Prostate gland (tissue), 2 donors: ENCODE measurements around the gene COG4. TPM values are rescaled to one million over a fixed set of nuclear protein-coding genes. Genes with fewer than 3 reads are reported as not detected.

Source experiments
- DNase-seq: peaks from one replicate; pipeline ENCODE4 v3.0.0-alpha.2; 2019; ENCODE audit warnings: low spot score
- H3K27ac ChIP-seq, 2 donors: fragments of 200-600 bp; sonication (generic); 2 replicates each; pipeline ENCODE4 v1.5.1; 2017 to 2019
- H3K27me3 ChIP-seq: fragments of 200-600 bp; sonication (generic); replicated peaks from 2 replicates; pipeline ENCODE4 v1.5.1; 2019; ENCODE audit not compliant: insufficient read depth
- H3K36me3 ChIP-seq, 2 donors: fragments of 200-600 bp; sonication (generic); 1 replicate in 1 of 2; 2 replicates in 1 of 2; pipeline versions ENCODE4 v1.5.1 to v1.8.1; 2017 to 2019
- H3K4me1 ChIP-seq: fragments of 200-600 bp; sonication (generic); replicated peaks from 2 replicates; pipeline ENCODE4 v1.5.1; 2019
- H3K4me3 ChIP-seq, 2 donors: fragments of 200-600 bp; sonication (generic); 2 replicates each; pipeline ENCODE4 v1.5.1; 2017 to 2019
- H3K9me3 ChIP-seq: fragments of 200-600 bp; sonication (generic); 2 replicates; pipeline ENCODE4 v1.5.1; 2017
- POLR2A ChIP-seq: fragments of 450-650 bp; IDR thresholded peaks from one replicate; pipeline ENCODE4 v1.6.1; 2016; ENCODE audit warnings: antibody characterized with exemption, mild to moderate bottlenecking
- POLR2AphosphoS5 ChIP-seq: sonication (generic); formaldehyde crosslinking; IDR thresholded peaks from one replicate; pipeline ENCODE4 v1.6.1; 2017; ENCODE audit warnings: antibody characterized with exemption
- WGBS: methylation state at CpG from one replicate; pipeline ENCODE4 v1.1.5; 2018; 5-methylcytosine and 5-hydroxymethylcytosine counted together
- intact Hi-C: fragments of 100-400 bp; cut with DNase I; formaldehyde crosslinking; loops from one replicate; pipeline ENCODE4 v1.14.2; 2022
- total RNA-seq, 2 donors: library from RNA; depleted of rRNA; stranded (reverse); fragments of >200 nt; gene quantifications; one replicate each; pipeline ENCODE4 v1.1.0, GENCODE V29; 2016
- TF ChIP-seq, protein P1 (sequence below), 4 experiments: fragments of 200-600 bp in 2 of 4; fragments of 450-650 bp in 2 of 4; sonication (generic) in 2 of 4; IDR thresholded peaks; 1 replicate in 3 of 4; 2 replicates in 1 of 4; pipeline ENCODE4 v1.5.1; 2016 to 2019; ENCODE audit warnings: antibody characterized with exemption in 4 of 4, mild to moderate bottlenecking in 2 of 4, moderate library complexity in 2 of 4

The COG4 gene
- total RNA-seq, 2 donors from 2014 or later, result 34.6 to 62.0 TPM

DNA sequence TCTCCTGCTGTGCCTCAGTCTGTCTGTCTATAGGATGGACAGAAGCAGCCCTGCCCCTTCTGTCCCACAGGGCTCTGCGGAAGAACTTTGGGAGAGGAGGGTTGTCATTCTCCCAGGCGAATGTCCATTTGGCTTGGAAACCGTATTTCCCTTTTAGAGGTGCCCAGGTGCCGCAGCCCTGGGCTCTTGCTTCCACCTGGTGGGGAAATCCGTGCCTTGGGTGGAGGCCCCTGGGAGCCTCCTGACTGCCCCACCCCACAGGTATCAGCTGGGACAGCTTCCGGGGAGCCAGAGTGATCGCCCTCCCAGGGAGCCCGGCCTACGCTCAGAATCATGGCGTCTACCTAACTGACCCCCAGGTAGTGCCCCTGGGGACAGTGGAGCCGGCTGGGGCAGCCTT, 56.2 kb downstream of the COG4 start:
- no peaks in the 10 kb centered on the region for H3K9me3 ChIP-seq
- intact Hi-C loops, result no loop called here
- no peak overlapping the region for H3K27ac ChIP-seq
- no peak overlapping the region for H3K4me3 ChIP-seq
- no peaks in the 10 kb centered on the region for H3K36me3 ChIP-seq
- WGBS, result 84% methylated on average over 11 of the region's 11 CpGs
- no peak for DNase-seq
- H3K4me1 ChIP-seq, result no peaks in the 10 kb centered on the region
- TF ChIP-seq, protein P1, sequence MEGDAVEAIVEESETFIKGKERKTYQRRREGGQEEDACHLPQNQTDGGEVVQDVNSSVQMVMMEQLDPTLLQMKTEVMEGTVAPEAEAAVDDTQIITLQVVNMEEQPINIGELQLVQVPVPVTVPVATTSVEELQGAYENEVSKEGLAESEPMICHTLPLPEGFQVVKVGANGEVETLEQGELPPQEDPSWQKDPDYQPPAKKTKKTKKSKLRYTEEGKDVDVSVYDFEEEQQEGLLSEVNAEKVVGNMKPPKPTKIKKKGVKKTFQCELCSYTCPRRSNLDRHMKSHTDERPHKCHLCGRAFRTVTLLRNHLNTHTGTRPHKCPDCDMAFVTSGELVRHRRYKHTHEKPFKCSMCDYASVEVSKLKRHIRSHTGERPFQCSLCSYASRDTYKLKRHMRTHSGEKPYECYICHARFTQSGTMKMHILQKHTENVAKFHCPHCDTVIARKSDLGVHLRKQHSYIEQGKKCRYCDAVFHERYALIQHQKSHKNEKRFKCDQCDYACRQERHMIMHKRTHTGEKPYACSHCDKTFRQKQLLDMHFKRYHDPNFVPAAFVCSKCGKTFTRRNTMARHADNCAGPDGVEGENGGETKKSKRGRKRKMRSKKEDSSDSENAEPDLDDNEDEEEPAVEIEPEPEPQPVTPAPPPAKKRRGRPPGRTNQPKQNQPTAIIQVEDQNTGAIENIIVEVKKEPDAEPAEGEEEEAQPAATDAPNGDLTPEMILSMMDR (IDR thresholded peaks at IDR 0.05), result no peak
- TF ChIP-seq POLR2A, result no peak
- TF ChIP-seq POLR2AphosphoS5, result no peak
- no peaks in the 10 kb centered on the region for H3K27me3 ChIP-seq

DNA sequence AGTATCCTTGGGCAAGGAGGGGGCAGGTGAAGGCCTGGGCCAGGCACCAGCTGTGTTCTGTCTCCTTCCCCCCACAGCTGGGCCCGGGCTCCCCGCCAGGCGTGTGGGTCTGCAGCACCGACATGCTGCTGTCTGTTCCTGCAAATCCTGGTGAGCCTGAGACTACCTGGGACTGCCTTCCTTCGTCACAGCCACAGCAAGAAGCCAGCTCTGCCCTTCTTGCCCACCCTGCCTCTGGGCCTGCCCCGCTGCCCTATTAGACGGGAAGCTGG, 56.6 kb downstream of the COG4 start:
- TF ChIP-seq, protein P1 (IDR thresholded peaks at IDR 0.05), result no peak
- TF ChIP-seq POLR2AphosphoS5, result no peak
- TF ChIP-seq POLR2A, result no peak
- H3K9me3 ChIP-seq, result no peaks in the 10 kb centered on the region
- H3K27ac ChIP-seq, result no peak overlapping the region
- no peak overlapping the region for H3K4me3 ChIP-seq
- no peak for DNase-seq
- intact Hi-C loops, result no loop called here
- no peaks in the 10 kb centered on the region for H3K4me1 ChIP-seq
- no peaks in the 10 kb centered on the region for H3K36me3 ChIP-seq
- 69% methylated on average over 7 of the region's 7 CpGs for WGBS
- H3K27me3 ChIP-seq, result no peaks in the 10 kb centered on the region

DNA sequence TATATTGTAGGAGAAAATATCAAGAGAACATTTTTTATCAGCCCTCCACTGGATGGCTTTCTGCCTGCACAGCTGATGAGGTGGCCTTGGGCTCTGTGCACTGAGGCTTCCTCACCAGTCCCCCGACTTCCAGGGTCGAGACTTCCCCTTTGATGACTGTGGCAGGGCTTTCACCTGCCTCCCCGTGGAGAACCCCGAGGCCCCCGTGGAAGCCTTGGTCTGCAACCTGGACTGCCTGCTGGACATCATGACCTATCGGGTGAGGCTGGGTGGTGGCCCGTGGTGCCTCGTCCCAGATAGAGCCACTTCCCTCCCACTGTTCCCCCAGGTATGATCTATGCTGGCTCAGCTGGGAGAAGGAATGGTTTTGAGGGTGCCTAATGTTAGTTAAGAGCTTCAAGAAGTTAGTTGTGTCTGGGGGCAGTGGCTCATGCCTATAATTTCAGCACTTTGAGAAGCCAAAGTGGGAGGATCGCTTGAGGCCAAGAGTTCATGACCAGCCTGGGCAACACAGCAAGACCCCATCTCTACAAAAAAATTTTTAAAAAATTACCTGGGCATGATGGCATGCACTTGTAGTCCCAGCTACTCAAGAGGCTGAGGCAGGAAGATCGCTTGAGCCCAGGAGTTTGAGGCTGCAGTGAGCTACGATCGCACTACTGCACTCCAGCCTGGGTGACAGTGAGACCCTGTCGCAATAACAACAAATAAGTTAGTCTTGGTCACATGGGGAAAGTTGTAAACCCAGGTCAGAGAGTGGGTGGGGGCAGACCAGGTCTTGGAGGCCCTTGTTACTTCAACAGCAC, 57.2 kb downstream of the COG4 start:
- Histone ChIP-seq H3K36me3 (no peaks in the 10 kb centered on the region), H3K4me1 (no peaks in the 10 kb centered on the region), H3K27ac (no peak overlapping the region), H3K27me3 (no peaks in the 10 kb centered on the region), H3K9me3 (no peaks in the 10 kb centered on the region), H3K4me3 (no peak overlapping the region)
- intact Hi-C loops, result no loop called here
- 88% methylated on average over 13 of the region's 13 CpGs for WGBS
- TF ChIP-seq, protein P1 (IDR thresholded peaks at IDR 0.05), result no peak
- TF ChIP-seq POLR2AphosphoS5 (no peak), POLR2A (no peak)
- no peak for DNase-seq

- WGBS, result 82% methylated on average over 2 of the region's 2 CpGs
- no peaks in the 10 kb centered on the region for H3K9me3 ChIP-seq
- H3K27ac ChIP-seq, result no peak overlapping the region
- H3K36me3 ChIP-seq, result no peaks in the 10 kb centered on the region
- no peaks in the 10 kb centered on the region for H3K4me1 ChIP-seq
- intact Hi-C loops, result no loop called here
- TF ChIP-seq, protein P1 (IDR thresholded peaks at IDR 0.05), result no peak
- DNase-seq, result no peak
- H3K4me3 ChIP-seq, result no peak overlapping the region
- no peaks in the 10 kb centered on the region for H3K27me3 ChIP-seq
Observed at GRCh38 chr16:70463235-70463634, 60.1 kb downstream of the COG4 start.

DNA sequence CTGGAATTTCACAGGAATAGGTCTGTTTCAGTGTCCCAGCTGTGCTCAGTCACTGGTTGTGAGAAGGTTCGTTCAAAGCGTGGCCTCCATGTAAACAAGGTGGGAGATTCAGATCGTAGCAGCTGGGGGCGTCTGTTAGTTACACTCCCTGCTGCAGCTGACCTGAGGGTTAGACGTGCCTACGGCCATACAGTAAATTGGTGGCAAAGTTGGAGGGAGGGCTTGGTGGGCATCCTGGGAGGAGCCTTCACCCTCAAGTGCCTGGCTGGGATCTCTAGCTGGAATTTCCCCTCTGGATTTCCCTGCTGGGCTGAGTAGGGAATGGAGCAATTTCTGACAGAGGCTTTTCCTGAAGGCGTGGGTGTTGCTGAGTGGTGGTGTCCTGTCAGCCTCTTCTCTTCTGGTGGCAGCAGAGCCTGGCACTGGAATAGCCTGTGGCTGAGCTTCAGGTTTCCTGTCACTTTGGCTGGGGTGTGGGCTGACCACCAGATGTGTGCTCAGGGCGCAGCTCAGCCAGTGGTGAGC, 62.6 kb downstream of the COG4 start:
- intact Hi-C loops, result no loop called here
- 44% methylated on average over 8 of the region's 8 CpGs for WGBS
- Histone ChIP-seq H3K27ac (no peak overlapping the region), H3K27me3 (no peaks in the 10 kb centered on the region), H3K4me1 (no peaks in the 10 kb centered on the region), H3K36me3 (no peaks in the 10 kb centered on the region), H3K9me3 (no peaks in the 10 kb centered on the region), H3K4me3 (no peak overlapping the region)
- TF ChIP-seq, protein P1 (IDR thresholded peaks at IDR 0.05), result no peak
- TF ChIP-seq POLR2A (no peak), POLR2AphosphoS5 (no peak)
- DNase-seq, result no peak
